Fibroblast of lung (primary cell): ENCODE results near the gene KAT5. TPM values are rescaled to one million over a fixed set of nuclear protein-coding genes. Genes with fewer than 3 reads are reported as not detected.
"Not testable (repeated sequence)": the region's sequence is repeated elsewhere in the genome, so short reads cannot be mapped to it uniquely, and the experiment has no call there.

Experiments used
- DNase-seq, 2 donors: peaks; one replicate each; pipeline versions ENCODE4 v3.0.0 to v3.0.0-alpha.2; 2010; ENCODE audit warnings: low read depth in 2 of 2
- H2AFZ ChIP-seq: 2 replicates; pipeline ENCODE4 v1.5.1; 2012; ENCODE audit warnings: low read length, control low read depth, inconsistent platforms
- H3K27ac ChIP-seq: 2 replicates; pipeline ENCODE4 v1.5.1; 2011; ENCODE audit warnings: low read length, control low read depth; ENCODE audit not compliant: insufficient read depth
- H3K27me3 ChIP-seq: 2 replicates; pipeline ENCODE4 v1.5.1; 2011; ENCODE audit warnings: mild to moderate bottlenecking, low read length; ENCODE audit not compliant: control insufficient read depth, insufficient read depth
- H3K36me3 ChIP-seq: 2 replicates; pipeline ENCODE4 v1.5.1; 2011; ENCODE audit warnings: low read length; ENCODE audit not compliant: control insufficient read depth, insufficient read depth
- H3K4me1 ChIP-seq: 2 replicates; pipeline ENCODE4 v1.5.1; 2011; ENCODE audit warnings: low read length; ENCODE audit not compliant: control insufficient read depth, insufficient read depth; ENCODE audit errors: extremely low read depth
- H3K4me2 ChIP-seq: 2 replicates; pipeline ENCODE4 v1.5.1; 2011; ENCODE audit warnings: low read length, control low read depth; ENCODE audit not compliant: insufficient read depth; ENCODE audit errors: extremely low read depth
- H3K4me3 ChIP-seq, 4 experiments: fragments of 200-600 bp in 1 of 4; sonication (generic) in 1 of 4; replicated peaks in 1 of 4; 2 replicates each; pipeline ENCODE4 v1.5.1; 2011 to 2016; ENCODE audit warnings: low read length in 4 of 4, low read depth in 3 of 4, mild to moderate bottlenecking in 3 of 4, control low read depth in 2 of 4, inconsistent platforms in 1 of 4, mixed read lengths in 1 of 4; ENCODE audit not compliant: insufficient read depth in 1 of 4; ENCODE audit errors: control extremely low read depth in 1 of 4
- H3K79me2 ChIP-seq: 2 replicates; pipeline ENCODE4 v1.5.1; 2012; ENCODE audit warnings: mild to moderate bottlenecking, low read length, inconsistent platforms; ENCODE audit not compliant: control insufficient read depth, insufficient read depth
- H3K9ac ChIP-seq: 2 replicates; pipeline ENCODE4 v1.5.1; 2011; ENCODE audit warnings: mild to moderate bottlenecking, low read length, control low read depth; ENCODE audit not compliant: insufficient read depth
- H3K9me3 ChIP-seq: 2 replicates; pipeline ENCODE4 v1.5.1; 2012; ENCODE audit warnings: low read depth, low read length; ENCODE audit not compliant: control insufficient read depth, insufficient read depth
- H4K20me1 ChIP-seq: 2 replicates; pipeline ENCODE4 v1.5.1; 2011; ENCODE audit warnings: low read length; ENCODE audit not compliant: control insufficient read depth, insufficient read depth; ENCODE audit errors: extremely low read depth
- CTCF ChIP-seq, 2 donors: IDR thresholded peaks in 1 of 2; conservative IDR thresholded peaks in 1 of 2; 1 replicate in 1 of 2; 2 replicates in 1 of 2; pipeline ENCODE4 v1.5.1; 2011 to 2012; ENCODE audit warnings: low read length in 2 of 2, control low read depth in 1 of 2, inconsistent platforms in 1 of 2, low read depth in 1 of 2, mild to moderate bottlenecking in 1 of 2
- EZH2 ChIP-seq: IDR thresholded peaks from 2 replicates; pipeline ENCODE4 v1.5.1; 2012; ENCODE audit warnings: low read length, control low read depth, mild to moderate bottlenecking; ENCODE audit errors: missing control alignments
- polyA plus RNA-seq, 2 donors: library from polyadenylated mRNA; depleted of rRNA in 1 of 2; stranded (reverse) in 1 of 2; unstranded in 1 of 2; fragments of >200 nt; gene quantifications; 2 replicates each; pipeline ENCODE4 v1.2.1, GENCODE V29; 2011 to 2012; ENCODE audit warnings: missing spikeins in 1 of 2
- total RNA-seq: library from RNA; depleted of rRNA; stranded (reverse); fragments of >200 nt; gene quantifications from 2 replicates; pipeline ENCODE4 v1.2.1, GENCODE V29; 2014

Gene KAT5
- total and polyA plus RNA-seq, 2 donors (not counting 1 experiment from before 2014, with no cell fraction given) = 27.8 to 50.4 TPM

GRCh38 chr11:65680192-65680743 lies 31.8 kb upstream of the KAT5 start:
- TF ChIP-seq CTCF (conservative IDR thresholded peaks at IDR 0.05 in 1 of 2, IDR thresholded peaks at IDR 0.05 in 1 of 2; ENCODE audit: low read depth in 1 of 2, low read length in 2 of 2) = no peak
- TF ChIP-seq EZH2 = no peak
- Histone ChIP-seq H3K9me3 (no peaks in the 10 kb centered on the region), H3K27me3 (peaks cover 4% of the 10 kb centered on the region), H3K36me3 (no peaks in the 10 kb centered on the region), H3K4me1 (no peaks in the 10 kb centered on the region), H3K27ac (no peak overlapping the region), H3K9ac (no peak overlapping the region), H3K4me2 (no peak overlapping the region), H3K79me2 (no peaks in the 10 kb centered on the region), H4K20me1 (peaks cover 1% of the 10 kb centered on the region), H3K4me3 (no peak overlapping the region), H2AFZ (no peak overlapping the region)
- DNase-seq = no peak

DNA sequence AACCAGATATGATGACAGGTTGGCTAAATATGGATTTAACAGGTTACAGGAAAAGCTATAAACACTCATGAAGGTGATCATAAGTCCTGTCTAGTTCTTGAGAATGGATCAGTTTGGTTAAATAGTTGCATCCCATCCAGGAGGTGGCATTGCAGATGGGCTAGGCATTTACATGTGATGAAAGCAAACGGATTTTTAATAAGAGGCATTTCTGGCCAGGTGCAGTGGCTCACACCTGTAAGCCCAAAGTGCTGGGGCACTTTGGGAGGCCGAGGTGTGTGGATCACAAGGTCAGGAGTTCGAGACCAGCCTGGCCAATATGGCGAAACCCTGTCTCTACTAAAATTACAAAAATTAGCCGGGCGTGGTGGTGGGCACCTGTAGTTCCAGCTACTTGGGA lies 28.6 kb upstream of the KAT5 start:
- not testable (repeated sequence) for H3K4me1 ChIP-seq, H3K9me3 ChIP-seq, H3K36me3 ChIP-seq, H3K27me3 ChIP-seq, H3K79me2 ChIP-seq, H3K9ac ChIP-seq, DNase-seq, H3K4me3 ChIP-seq, H3K27ac ChIP-seq, H4K20me1 ChIP-seq, H2AFZ ChIP-seq, H3K4me2 ChIP-seq

- Histone ChIP-seq H3K4me3 (no peak overlapping the region), H3K9ac (no peak overlapping the region), H3K36me3 (no peaks in the 10 kb centered on the region), H2AFZ (no peak overlapping the region), H3K9me3 (no peaks in the 10 kb centered on the region), H3K27me3 (peaks cover 4% of the 10 kb centered on the region), H3K27ac (no peak overlapping the region), H3K4me1 (no peaks in the 10 kb centered on the region), H4K20me1 (peaks cover 1% of the 10 kb centered on the region), H3K4me2 (no peak overlapping the region), H3K79me2 (no peaks in the 10 kb centered on the region)
- no peak for TF ChIP-seq CTCF (conservative IDR thresholded peaks at IDR 0.05 in 1 of 2, IDR thresholded peaks at IDR 0.05 in 1 of 2; ENCODE audit: low read depth in 1 of 2, low read length in 2 of 2)
- no peak for TF ChIP-seq EZH2
- peak in 1 of 2 donors; percentile 9 for DNase-seq
These were observed 26.1 kb upstream of the KAT5 start for GRCh38 chr11:65685981-65686380.

GRCh38 chr11:65691847-65692246 lies 20.2 kb upstream of the KAT5 start:
- not testable (repeated sequence) for H3K27me3 ChIP-seq, H3K4me2 ChIP-seq, H3K9ac ChIP-seq, H2AFZ ChIP-seq, H3K9me3 ChIP-seq, H3K4me1 ChIP-seq, H3K79me2 ChIP-seq, H3K27ac ChIP-seq, H4K20me1 ChIP-seq, H3K36me3 ChIP-seq, H3K4me3 ChIP-seq, DNase-seq
